Limb (tissue), 2 donors: ENCODE measurements around the gene DOK5.
A peak's percentile ranks its signal among the peaks of the same experiment; 100 is the strongest.
"Not testable (repeated sequence)": the region's sequence is repeated elsewhere in the genome, so short reads cannot be mapped to it uniquely, and the experiment has no call there.

ENCODE experiments used
- DNase-seq, 2 donors: peaks; one replicate each; pipeline ENCODE4 v3.0.0-alpha.2; 2016; ENCODE audit errors: extremely low spot score in 2 of 2

The DOK5 gene

GRCh38 chr20:54470697-54471096 lies 4.7 kb upstream of the DOK5 start:
- DNase-seq = no peak

- no peak for DNase-seq
Measured at GRCh38 chr20:54472607-54473006, 2.8 kb upstream of the DOK5 start.

GRCh38 chr20:54473340-54473739 lies 2.1 kb upstream of the DOK5 start:
- no peak for DNase-seq

DNA sequence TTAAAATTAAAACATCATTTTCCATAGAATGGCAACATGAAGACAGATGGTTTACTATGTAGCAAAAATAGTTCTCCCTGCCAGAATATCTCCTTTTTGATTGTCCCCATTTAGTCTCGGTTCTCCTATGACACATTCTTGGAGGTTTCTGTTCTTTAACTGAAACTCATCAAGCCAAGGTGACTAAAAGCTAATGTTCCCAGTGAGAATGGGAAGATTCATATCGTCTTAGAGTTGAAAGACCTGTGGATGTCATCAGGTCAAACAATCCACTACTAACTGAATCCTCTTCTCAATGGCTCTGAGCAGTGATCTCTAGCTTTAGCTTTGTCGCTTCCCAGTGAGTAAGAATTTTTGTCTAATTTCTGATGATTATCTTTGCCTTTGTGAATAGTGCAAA lies 1.3 kb upstream of the DOK5 start:
- DNase-seq = no peak

GRCh38 chr20:54474866-54475265 lies 527 bp upstream of the DOK5 start:
- DNase-seq = peak in 1 of 2 donors; percentile 33

GRCh38 chr20:54476169-54477009 lies 996 bp downstream of the DOK5 start:
- DNase-seq = peak in 1 of 2 donors; percentile 66

DNA sequence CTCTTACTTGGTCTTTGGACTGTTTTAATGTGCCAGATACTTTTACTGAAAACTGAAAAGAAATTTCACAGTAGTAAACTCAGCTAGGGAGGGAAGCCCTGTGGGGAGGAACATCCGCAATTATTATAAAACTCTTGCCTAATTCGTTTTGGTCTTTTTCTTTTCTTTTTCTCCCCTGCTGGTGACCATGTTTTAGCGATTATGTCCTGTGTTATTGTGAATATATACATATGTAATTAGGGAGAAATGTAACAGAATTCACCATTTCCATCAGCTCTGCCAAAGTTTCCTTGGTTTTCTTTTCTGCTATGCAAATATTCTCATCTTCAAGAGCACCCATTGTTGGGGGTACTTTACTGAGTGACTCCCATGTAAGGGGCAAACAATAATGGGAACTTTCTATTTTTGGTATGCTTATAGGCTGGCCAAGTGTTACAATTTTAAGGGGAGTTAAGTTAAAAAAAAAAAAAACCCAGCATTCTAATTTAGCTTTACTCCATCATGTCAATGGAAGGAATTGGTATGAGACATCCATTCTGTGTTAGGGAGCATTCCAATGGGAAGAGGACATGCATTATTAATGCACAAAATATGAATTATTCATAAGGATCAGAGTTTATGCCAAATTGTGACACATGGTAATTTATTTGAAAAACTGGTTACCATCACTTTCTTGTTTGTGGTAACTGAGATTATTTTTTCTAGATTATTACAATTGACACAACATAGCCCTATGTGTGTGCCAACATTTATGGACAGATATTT lies 2.0 kb downstream of the DOK5 start:
- DNase-seq = no peak

- no peak for DNase-seq
Measured at GRCh38 chr20:54479138-54479906, 3.9 kb downstream of the DOK5 start.

- not testable (repeated sequence) for DNase-seq
Measured at GRCh38 chr20:54479937-54480336, 4.5 kb downstream of the DOK5 start.

GRCh38 chr20:54481442-54481841 lies 6.0 kb downstream of the DOK5 start:
- no peak for DNase-seq

GRCh38 chr20:54485631-54486030 lies 10.2 kb downstream of the DOK5 start:
- DNase-seq = no peak

GRCh38 chr20:54486585-54486984 lies 11.2 kb downstream of the DOK5 start:
- no peak for DNase-seq

DNA sequence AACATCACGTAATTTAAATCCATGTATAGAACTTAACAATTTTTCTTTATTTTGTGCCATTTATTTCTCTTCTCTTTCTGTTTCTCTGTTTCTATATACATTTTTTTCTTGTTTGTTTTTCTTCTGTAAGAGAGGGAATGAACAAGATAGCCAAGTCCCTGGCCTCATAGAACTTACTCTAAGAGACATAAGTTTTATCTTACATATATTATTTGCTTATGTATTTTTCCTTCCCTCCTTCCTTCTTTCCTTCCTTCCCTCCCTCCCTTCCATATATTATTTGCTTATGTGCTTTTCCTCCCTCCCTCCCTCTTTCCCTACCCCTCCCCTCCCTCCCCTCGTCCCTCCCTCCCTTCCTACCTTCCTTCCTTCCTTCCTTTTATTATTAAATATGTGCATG lies 13.0 kb downstream of the DOK5 start:
- DNase-seq = no peak

GRCh38 chr20:54491506-54491905 lies 16.1 kb downstream of the DOK5 start:
- no peak for DNase-seq

DNA sequence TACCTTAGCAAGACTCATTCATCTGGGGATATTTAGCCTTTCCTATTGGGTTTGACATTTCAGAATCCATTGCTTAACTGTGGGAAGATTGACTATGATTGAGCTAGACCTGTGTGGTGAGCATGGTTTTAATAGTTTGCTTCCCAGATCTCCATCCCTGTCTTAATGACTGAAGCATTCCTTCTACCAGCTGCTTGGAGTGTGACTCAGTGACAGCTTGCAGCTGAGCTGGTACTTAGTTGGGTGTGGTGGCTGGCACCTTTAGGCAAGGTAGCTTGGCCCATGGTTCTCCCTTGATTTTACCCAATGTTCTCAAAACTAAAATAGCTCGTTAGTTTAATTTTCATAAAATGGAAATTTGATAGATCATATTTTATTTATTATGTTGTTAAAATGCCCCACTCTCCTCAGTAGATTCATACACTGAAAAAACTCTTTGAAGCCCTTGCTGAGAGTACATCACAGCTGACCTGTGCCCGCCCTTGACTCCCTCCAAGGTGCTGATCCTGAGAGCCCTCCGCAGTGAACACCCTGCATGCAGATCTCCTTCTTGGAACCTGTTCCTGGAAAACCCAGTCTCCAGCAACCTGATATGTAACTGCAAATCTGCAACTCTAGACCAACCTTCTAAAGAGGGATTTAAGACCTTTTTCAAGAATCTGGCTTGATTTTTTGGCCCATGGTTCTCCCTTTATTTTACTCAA lies 19.1 kb downstream of the DOK5 start:
- DNase-seq = no peak

- no peak for DNase-seq
Measured at GRCh38 chr20:54497931-54498718, 22.7 kb downstream of the DOK5 start.

- DNase-seq = no peak
Measured at GRCh38 chr20:54499111-54499510, 23.7 kb downstream of the DOK5 start.

GRCh38 chr20:54502179-54502578 lies 26.8 kb downstream of the DOK5 start:
- DNase-seq = no peak

- no peak for DNase-seq
Measured at GRCh38 chr20:54506643-54507042, 31.2 kb downstream of the DOK5 start.

GRCh38 chr20:54510541-54511129 lies 35.2 kb downstream of the DOK5 start:
- peak; percentile 29 to 72 for DNase-seq
